Gastroesophageal sphincter (tissue), 3 donors: ENCODE measurements around the gene IKZF1.

Experiments
- POLR2A ChIP-seq, 2 donors: fragments of 450-650 bp; IDR thresholded peaks; one replicate each; pipeline ENCODE4 v1.6.1; 2017; ENCODE audit warnings: antibody characterized with exemption in 2 of 2, mild to moderate bottlenecking in 2 of 2, moderate library complexity in 1 of 2
- TF ChIP-seq, protein P1 (sequence below), 4 experiments: fragments of 200-600 bp in 2 of 4; fragments of 450-650 bp in 2 of 4; sonication (generic) in 1 of 4; IDR thresholded peaks; one replicate each; pipeline ENCODE4 v1.5.1; 2017 to 2019; ENCODE audit warnings: antibody characterized with exemption in 4 of 4, mild to moderate bottlenecking in 2 of 4, moderate library complexity in 2 of 4

DNA sequence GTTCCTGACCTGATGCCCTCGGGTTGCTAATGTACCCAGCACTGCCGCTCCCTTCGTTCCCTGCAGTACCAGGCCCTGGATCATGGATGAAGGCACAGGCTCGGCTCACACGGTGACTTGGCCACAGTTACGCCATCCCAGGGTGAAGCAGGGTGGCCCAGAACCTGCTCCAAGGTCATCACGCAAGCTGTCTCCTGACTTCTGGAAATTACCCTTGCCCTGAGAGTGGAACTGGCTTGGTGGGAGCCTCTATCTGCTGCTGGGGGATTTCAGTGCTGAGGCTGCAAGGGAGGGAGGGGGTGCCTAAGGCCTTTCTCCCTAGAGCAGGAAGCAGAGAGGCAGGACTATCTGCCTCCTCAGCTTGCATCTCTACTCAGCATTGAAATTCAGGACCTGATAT, 109.0 kb downstream of the IKZF1 start:
- TF ChIP-seq, protein P1, sequence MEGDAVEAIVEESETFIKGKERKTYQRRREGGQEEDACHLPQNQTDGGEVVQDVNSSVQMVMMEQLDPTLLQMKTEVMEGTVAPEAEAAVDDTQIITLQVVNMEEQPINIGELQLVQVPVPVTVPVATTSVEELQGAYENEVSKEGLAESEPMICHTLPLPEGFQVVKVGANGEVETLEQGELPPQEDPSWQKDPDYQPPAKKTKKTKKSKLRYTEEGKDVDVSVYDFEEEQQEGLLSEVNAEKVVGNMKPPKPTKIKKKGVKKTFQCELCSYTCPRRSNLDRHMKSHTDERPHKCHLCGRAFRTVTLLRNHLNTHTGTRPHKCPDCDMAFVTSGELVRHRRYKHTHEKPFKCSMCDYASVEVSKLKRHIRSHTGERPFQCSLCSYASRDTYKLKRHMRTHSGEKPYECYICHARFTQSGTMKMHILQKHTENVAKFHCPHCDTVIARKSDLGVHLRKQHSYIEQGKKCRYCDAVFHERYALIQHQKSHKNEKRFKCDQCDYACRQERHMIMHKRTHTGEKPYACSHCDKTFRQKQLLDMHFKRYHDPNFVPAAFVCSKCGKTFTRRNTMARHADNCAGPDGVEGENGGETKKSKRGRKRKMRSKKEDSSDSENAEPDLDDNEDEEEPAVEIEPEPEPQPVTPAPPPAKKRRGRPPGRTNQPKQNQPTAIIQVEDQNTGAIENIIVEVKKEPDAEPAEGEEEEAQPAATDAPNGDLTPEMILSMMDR (IDR thresholded peaks at IDR 0.05), result no peak
- no peak for TF ChIP-seq POLR2A (IDR thresholded peaks at IDR 0.05)
